Activated T-cell treated with anti-CD3 and anti-CD28 coated beads for 1 hour (primary cell): ENCODE measurements around the gene SLC15A5.

ENCODE experiments used
- DNase-seq: peaks from one replicate; pipeline ENCODE4 v3.0.0-alpha.2; 2020; ENCODE audit warnings: low read depth

Gene SLC15A5

DNA sequence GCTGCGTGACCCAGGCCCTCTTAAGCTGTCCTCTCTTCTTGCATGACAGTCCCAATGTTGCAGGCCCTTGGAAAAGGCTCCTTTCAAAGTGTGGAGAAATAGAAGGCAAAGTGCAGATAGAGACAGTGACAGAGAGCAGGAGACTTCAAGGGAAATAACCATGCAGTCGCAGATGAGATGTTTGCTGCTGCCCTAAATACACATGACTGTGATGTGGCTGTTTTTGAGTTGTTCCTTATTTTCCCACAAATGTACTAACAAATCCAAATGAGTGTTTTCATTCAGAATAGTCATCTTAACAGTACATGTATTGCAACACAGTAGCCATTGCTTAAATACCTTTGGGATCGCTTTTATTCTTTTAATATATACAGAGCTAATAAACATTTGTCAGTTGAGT is 101.6 kb downstream of the SLC15A5 start:
- no peak for DNase-seq

- DNase-seq, result no peak
Observed at GRCh38 chr12:16174282-16174681, 103.2 kb downstream of the SLC15A5 start.

- DNase-seq, result no peak
Observed at GRCh38 chr12:16171348-16171747, 106.1 kb downstream of the SLC15A5 start.

- no peak for DNase-seq
Observed at GRCh38 chr12:16168078-16168477, 109.4 kb downstream of the SLC15A5 start.

- no peak for DNase-seq
Observed at GRCh38 chr12:16166563-16167470, 110.7 kb downstream of the SLC15A5 start.

DNA sequence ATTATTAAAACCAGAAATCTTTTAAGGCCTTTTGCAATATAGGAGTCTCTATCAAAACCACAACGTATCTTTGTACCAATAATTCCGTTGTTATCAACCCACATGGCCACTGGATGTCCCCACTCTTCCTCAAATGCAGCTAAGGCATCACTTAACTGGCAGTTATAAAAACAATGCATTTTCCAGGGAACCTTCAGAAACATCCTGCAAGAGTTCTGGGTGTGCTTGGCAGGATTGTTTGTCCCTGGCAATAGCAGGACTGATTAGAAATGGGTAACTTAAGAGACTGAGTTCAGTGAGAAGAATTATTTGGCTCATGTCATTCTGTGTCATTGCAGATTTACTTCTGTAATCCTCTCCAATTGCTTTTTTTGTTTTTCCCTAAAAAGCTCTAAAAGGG is 112.0 kb downstream of the SLC15A5 start:
- DNase-seq, result no peak

DNA sequence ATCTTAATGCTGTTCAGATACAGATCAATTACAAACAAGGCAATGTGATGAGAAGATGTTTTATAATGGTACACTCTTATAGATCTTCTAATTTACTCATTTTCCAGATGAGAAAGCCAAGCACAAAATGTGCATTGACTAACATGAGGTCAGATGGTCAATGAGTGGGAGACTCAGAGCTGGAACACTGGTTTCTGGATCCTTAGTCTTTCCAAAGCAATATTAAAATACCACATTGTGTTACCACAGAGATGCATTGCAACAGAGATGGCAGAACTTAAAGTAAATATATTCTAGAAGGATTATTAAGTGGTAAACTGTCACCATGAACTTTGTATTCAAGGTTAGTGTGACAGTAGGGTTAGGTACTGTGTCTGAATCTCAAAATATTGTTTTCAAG is 113.6 kb downstream of the SLC15A5 start:
- DNase-seq, result no peak

DNA sequence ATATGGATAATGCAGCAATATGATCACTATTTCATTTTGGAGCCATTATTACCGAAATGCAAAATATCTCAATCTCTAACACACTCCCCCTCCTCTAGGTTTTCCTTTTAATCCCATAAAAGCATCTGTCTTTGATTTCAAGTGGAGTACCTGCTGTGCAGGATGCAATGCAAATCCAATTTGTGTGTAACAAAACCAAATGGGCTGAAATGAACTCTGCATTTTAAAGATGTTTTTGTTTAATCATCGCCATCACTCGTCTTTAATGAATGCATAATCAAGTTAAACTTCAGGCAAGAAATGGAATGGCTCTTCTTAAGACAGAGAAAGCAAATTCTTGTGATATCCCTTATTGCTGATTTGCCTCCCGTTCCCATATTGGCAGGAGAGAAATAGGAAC is 114.3 kb downstream of the SLC15A5 start:
- DNase-seq, result no peak

- no peak for DNase-seq
Observed at GRCh38 chr12:16159571-16159970, 117.9 kb downstream of the SLC15A5 start.

DNA sequence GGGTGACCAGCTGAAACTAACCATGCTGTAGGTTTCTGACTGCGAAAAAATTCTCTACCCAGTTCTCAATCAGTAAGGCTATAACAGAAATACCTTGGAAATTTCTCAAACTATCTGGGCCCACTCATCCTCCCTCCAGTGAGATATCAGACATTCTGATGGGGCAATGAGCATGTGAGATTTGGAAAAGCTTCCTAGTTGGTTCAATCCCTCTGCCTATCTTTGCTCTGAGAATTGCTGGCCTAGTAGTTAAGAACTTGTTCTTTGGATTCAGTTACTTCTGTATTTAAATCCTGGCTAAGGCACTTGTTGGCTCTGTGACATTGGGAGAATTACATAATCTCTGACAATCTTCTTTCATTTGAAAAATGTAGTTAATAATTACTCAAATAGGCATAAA is 119.4 kb downstream of the SLC15A5 start:
- no peak for DNase-seq

DNA sequence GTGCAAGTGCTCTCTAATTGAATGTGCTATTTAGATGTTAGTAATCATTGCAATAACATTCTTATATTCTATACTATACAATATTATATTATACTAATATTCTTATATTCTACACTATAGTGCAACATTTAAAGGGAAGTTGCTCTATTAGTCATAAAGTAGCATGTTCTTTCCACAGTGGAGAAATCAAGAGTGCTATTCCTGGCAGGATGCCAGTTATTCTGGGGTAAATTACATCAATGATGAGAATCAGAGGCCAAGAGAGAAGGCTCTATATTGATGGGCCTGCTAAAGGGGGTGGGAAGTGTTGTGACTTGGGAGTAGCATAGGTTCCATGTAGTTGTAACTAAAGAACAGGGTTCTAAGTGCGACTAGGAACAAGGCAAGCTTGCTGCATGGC is 121.5 kb downstream of the SLC15A5 start:
- DNase-seq, result no peak

DNA sequence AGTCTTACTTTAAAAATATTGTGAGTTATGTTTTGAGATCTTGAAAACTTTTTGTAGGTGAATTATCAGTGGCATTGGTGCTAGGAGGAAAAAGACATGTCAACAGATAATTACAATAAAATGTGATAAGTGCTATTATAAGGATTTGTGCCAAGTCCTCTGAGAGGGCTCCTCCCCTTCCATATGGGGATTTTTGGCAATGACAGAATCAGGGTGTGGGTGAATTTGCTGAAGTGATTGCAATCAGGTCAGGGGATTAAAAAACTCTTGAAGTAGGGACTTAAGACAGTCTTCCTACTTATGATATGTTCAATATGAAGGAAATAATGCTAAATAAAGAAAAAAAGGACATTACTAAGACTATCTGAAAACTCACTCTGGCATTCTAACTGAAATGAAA is 122.5 kb downstream of the SLC15A5 start:
- no peak for DNase-seq

- DNase-seq, result no peak
Observed at GRCh38 chr12:16152885-16153673, 124.4 kb downstream of the SLC15A5 start.

- no peak for DNase-seq
Observed at GRCh38 chr12:16150276-16150675, 127.2 kb downstream of the SLC15A5 start.

- no peak for DNase-seq
Observed at GRCh38 chr12:16148938-16149337, 128.5 kb downstream of the SLC15A5 start.
